Breast epithelium (tissue), 4 donors: ENCODE data around the gene CORO2B. TPM values are rescaled to one million over a fixed set of nuclear protein-coding genes. Genes with fewer than 3 reads are reported as not detected.
A peak's percentile ranks its signal among the peaks of the same experiment; 100 is the strongest.

Experiments used
- DNase-seq, 2 donors: peaks; one replicate each; pipeline ENCODE4 v3.0.0-alpha.2; 2019; ENCODE audit warnings: low spot score in 2 of 2
- H3K27ac ChIP-seq, 2 donors: fragments of 200-600 bp; sonication (generic) in 1 of 2; one replicate each; pipeline ENCODE4 v1.5.1; 2016 to 2019; ENCODE audit warnings: mild to moderate bottlenecking in 1 of 2
- H3K27me3 ChIP-seq, 2 donors: fragments of 200-600 bp; sonication (generic) in 1 of 2; one replicate each; pipeline versions ENCODE4 v1.5.1 to v1.6.0; 2017 to 2019; ENCODE audit warnings: control low read depth in 1 of 2, mild to moderate bottlenecking in 1 of 2
- H3K36me3 ChIP-seq: fragments of 200-600 bp; one replicate; pipeline ENCODE4 v1.5.1; 2019
- H3K4me1 ChIP-seq, 2 donors: fragments of 200-600 bp; sonication (generic); one replicate each; pipeline ENCODE4 v1.5.1; 2016 to 2019; ENCODE audit warnings: control low read depth in 1 of 2
- H3K4me3 ChIP-seq, 3 donors: fragments of 200-600 bp; sonication (generic); 1 replicate in 2 of 3; 2 replicates in 1 of 3; pipeline ENCODE4 v1.5.1; 2016 to 2019; ENCODE audit warnings: mild to moderate bottlenecking in 3 of 3, moderate library complexity in 2 of 3
- H3K9me3 ChIP-seq, 2 donors: fragments of 200-600 bp; sonication (generic) in 1 of 2; one replicate each; pipeline ENCODE4 v1.5.1; 2016 to 2019; ENCODE audit warnings: control low read depth in 1 of 2
- CTCF ChIP-seq, 3 donors: fragments of 450-650 bp; IDR thresholded peaks; one replicate each; pipeline ENCODE4 v1.5.1; 2016 to 2017; ENCODE audit warnings: antibody characterized with exemption in 3 of 3, mild to moderate bottlenecking in 3 of 3, moderate library complexity in 3 of 3
- POLR2A ChIP-seq: fragments of 450-650 bp; IDR thresholded peaks from one replicate; pipeline ENCODE4 v1.6.1; 2016; ENCODE audit warnings: antibody characterized with exemption, mild to moderate bottlenecking, moderate library complexity
- POLR2AphosphoS5 ChIP-seq, 3 donors: sonication (generic); formaldehyde crosslinking; IDR thresholded peaks; one replicate each; pipeline ENCODE4 v1.6.1; 2017; ENCODE audit warnings: antibody characterized with exemption in 3 of 3
- intact Hi-C: fragments of 100-400 bp; cut with DNase I; formaldehyde crosslinking; loops from one replicate; pipeline ENCODE4 v1.15.1; 2023; ENCODE audit warnings: low total_unique reads
- total RNA-seq, 3 donors: library from RNA; depleted of rRNA; stranded (reverse); fragments of >200 nt; gene quantifications; one replicate each; pipeline ENCODE4 v1.1.0, GENCODE V29; 2016

Gene CORO2B
- total RNA-seq, 3 donors from 2014 or later = 2.9 to 11.2 (median 3.5) TPM

GRCh38 chr15:68595260-68595564, 16.4 kb downstream of the CORO2B start:
- H3K27me3 ChIP-seq = no peaks in the 10 kb centered on the region

GRCh38 chr15:68595761-68596160, 17.0 kb downstream of the CORO2B start:
- intact Hi-C loops = no loop called here
- peaks cover 0 to 11% of the 10 kb centered on the region in 2 donors for H3K4me1 ChIP-seq
- peak overlapping the region in 1 of 2 donors; percentile 7 for H3K27ac ChIP-seq
- H3K36me3 ChIP-seq = no peaks in the 10 kb centered on the region
- H3K9me3 ChIP-seq = no peaks in the 10 kb centered on the region
- H3K27me3 ChIP-seq = no peaks in the 10 kb centered on the region
- DNase-seq = no peak
- TF ChIP-seq CTCF (IDR thresholded peaks at IDR 0.05) = no peak
- TF ChIP-seq POLR2AphosphoS5 (IDR thresholded peaks at IDR 0.05) = no peak
- TF ChIP-seq POLR2A = no peak
- no peak overlapping the region for H3K4me3 ChIP-seq

More at GRCh38 chr15:68595260-68595564, 16.4 kb downstream of the CORO2B start:
- Histone ChIP-seq H3K27ac (peak overlapping the region in 1 of 2 donors; percentile 7), H3K36me3 (no peaks in the 10 kb centered on the region), H3K4me1 (peaks cover 3 to 11% of the 10 kb centered on the region in 2 donors), H3K9me3 (no peaks in the 10 kb centered on the region), H3K4me3 (no peak overlapping the region)
- intact Hi-C loops = no loop called here
- TF ChIP-seq POLR2AphosphoS5 (IDR thresholded peaks at IDR 0.05) (no peak), CTCF (IDR thresholded peaks at IDR 0.05) (no peak), POLR2A (no peak)
- DNase-seq = no peak

DNA sequence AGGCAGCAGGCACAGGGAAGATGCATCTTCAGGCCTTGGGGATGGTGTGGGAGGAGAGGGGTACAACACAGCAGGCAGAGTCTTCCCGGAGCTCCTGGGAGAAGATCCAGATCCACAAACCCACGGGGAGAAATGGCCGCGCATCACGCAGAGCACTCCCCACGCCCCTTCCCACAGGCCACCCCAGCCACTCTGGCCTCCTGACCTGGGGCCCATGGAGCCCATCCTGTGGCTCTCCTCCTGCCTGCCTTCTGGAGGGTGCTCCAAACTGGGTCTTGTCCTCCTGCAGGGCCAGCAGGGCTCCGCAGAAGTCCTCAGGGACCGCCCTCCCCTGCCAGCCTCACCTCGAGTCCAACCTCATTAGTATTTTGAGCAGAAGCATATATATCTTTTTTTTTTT, 17.9 kb downstream of the CORO2B start:
- peaks cover 0 to 11% of the 10 kb centered on the region in 2 donors for H3K4me1 ChIP-seq
- H3K9me3 ChIP-seq = no peaks in the 10 kb centered on the region
- intact Hi-C loops = no loop called here
- H3K4me3 ChIP-seq = no peak overlapping the region
- DNase-seq = no peak
- H3K27ac ChIP-seq = peak overlapping the region in 1 of 2 donors; percentile 72
- no peaks in the 10 kb centered on the region for H3K27me3 ChIP-seq
- TF ChIP-seq POLR2A (no peak), POLR2AphosphoS5 (IDR thresholded peaks at IDR 0.05) (no peak), CTCF (IDR thresholded peaks at IDR 0.05) (no peak)
- H3K36me3 ChIP-seq = no peaks in the 10 kb centered on the region

GRCh38 chr15:68597581-68597980, 18.8 kb downstream of the CORO2B start:
- Histone ChIP-seq H3K4me3 (no peak overlapping the region), H3K9me3 (no peaks in the 10 kb centered on the region), H3K4me1 (peaks cover 0 to 11% of the 10 kb centered on the region in 2 donors), H3K36me3 (no peaks in the 10 kb centered on the region), H3K27me3 (no peaks in the 10 kb centered on the region), H3K27ac (peak overlapping the region; percentile 45 to 88)
- TF ChIP-seq POLR2A (no peak), CTCF (IDR thresholded peaks at IDR 0.05) (no peak), POLR2AphosphoS5 (IDR thresholded peaks at IDR 0.05) (no peak)
- intact Hi-C loops = no loop called here
- DNase-seq = no peak

GRCh38 chr15:68598171-68599152, 19.7 kb downstream of the CORO2B start:
- Histone ChIP-seq H3K4me3 (no peak overlapping the region), H3K27me3 (no peaks in the 10 kb centered on the region), H3K4me1 (peaks cover 0 to 11% of the 10 kb centered on the region in 2 donors), H3K36me3 (no peaks in the 10 kb centered on the region), H3K27ac (peak overlapping the region; percentile 58 to 88), H3K9me3 (no peaks in the 10 kb centered on the region)
- TF ChIP-seq POLR2A (no peak), POLR2AphosphoS5 (IDR thresholded peaks at IDR 0.05) (no peak), CTCF (IDR thresholded peaks at IDR 0.05) (no peak)
- no peak for DNase-seq
- intact Hi-C loops = no loop called here
